Neural progenitor cell (in vitro differentiated cells): ENCODE measurements around the gene BEST3.

Experiments used
- EZH2 ChIP-seq: fragments of 200-600 bp; sonication (generic); IDR thresholded peaks from 2 replicates; pipeline ENCODE4 v1.6.1; 2017; ENCODE audit warnings: antibody characterized with exemption, mild to moderate bottlenecking, moderate library complexity
- EZH2phosphoT487 ChIP-seq: fragments of 200-600 bp; sonication (generic); IDR thresholded peaks from 2 replicates; pipeline ENCODE4 v1.6.1; 2017; ENCODE audit warnings: antibody characterized with exemption
- TF ChIP-seq, protein P1 (sequence below): fragments of 200-600 bp; sonication (generic); IDR thresholded peaks from 2 replicates; pipeline ENCODE4 v1.5.1; 2017; ENCODE audit warnings: antibody characterized with exemption, mild to moderate bottlenecking

DNA sequence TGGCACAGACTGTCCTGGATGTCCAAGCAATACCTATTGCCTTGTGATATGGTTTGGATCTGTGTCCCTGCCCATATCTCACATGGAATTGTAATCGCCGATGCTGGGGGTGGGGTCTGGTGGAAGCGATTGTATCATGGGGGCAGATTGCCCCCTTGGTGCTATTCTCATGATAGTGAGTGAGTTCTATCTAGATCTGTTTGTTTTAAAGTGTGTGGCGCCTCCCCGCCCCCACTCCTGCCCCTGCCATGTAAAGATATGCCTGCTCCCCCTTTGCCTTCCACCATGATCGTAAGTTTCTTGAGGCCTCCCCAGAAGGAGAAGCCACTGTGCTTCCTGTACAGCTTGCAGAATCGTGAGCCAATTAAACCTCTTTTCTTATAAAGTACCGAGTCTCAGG, 71.6 kb downstream of the BEST3 start:
- TF ChIP-seq, protein P1, sequence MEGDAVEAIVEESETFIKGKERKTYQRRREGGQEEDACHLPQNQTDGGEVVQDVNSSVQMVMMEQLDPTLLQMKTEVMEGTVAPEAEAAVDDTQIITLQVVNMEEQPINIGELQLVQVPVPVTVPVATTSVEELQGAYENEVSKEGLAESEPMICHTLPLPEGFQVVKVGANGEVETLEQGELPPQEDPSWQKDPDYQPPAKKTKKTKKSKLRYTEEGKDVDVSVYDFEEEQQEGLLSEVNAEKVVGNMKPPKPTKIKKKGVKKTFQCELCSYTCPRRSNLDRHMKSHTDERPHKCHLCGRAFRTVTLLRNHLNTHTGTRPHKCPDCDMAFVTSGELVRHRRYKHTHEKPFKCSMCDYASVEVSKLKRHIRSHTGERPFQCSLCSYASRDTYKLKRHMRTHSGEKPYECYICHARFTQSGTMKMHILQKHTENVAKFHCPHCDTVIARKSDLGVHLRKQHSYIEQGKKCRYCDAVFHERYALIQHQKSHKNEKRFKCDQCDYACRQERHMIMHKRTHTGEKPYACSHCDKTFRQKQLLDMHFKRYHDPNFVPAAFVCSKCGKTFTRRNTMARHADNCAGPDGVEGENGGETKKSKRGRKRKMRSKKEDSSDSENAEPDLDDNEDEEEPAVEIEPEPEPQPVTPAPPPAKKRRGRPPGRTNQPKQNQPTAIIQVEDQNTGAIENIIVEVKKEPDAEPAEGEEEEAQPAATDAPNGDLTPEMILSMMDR: no peak
- no peak for TF ChIP-seq EZH2phosphoT487
- TF ChIP-seq EZH2: no peak
